PC-3 (cell line): ENCODE data around the gene TTC7B. TPM values are rescaled to one million over a fixed set of nuclear protein-coding genes. Genes with fewer than 3 reads are reported as not detected.

ENCODE experiments used
- ATAC-seq: fragments of 200-7000 bp; cut with Tn5 transposase; 2 replicates; pipeline ENCODE4 v1.9.1; 2020; ENCODE audit warnings: mild to moderate bottlenecking, moderate library complexity
- BruUV-seq: library from RNA; stranded (reverse); fragments of 400-500 nt; replicated peaks from 2 replicates; lab custom pipeline; 2021; lab: Mats Ljungman, UMichigan
- CTCF ChIA-PET: fragments of 300-600 bp; sonication (Branson Sonifier 250); formaldehyde crosslinking; loops from one replicate; lab custom pipeline; 2022; ENCODE audit warnings: antibody characterized with exemption; lab: Charles Lee
- POLR2A ChIA-PET: fragments of 300-600 bp; sonication (Branson Sonifier 250); formaldehyde crosslinking; loops from one replicate; lab custom pipeline; 2022; ENCODE audit warnings: antibody characterized with exemption; ENCODE audit not compliant: unreplicated experiment; lab: Charles Lee
- DNase-seq: peaks from one replicate; pipeline ENCODE4 v3.0.0-alpha.2; 2015
- H2AFZ ChIP-seq: fragments of 300-600 bp; sonication (generic); 2 replicates; pipeline ENCODE4 v1.6.0; 2016; ENCODE audit warnings: antibody characterized with exemption, low read length
- H3F3A ChIP-seq: fragments of 300-600 bp; sonication (generic); one replicate; pipeline ENCODE4 v1.6.0; 2017; ENCODE audit warnings: antibody characterized with exemption, low read length, control low read depth, mild to moderate bottlenecking; ENCODE audit not compliant: unreplicated experiment
- H3K27ac ChIP-seq: fragments of 300-600 bp; sonication (generic); 2 replicates; pipeline ENCODE4 v1.5.1; 2016; ENCODE audit warnings: mild to moderate bottlenecking, low read length
- H3K27me3 ChIP-seq: fragments of 300-600 bp; sonication (generic); 2 replicates; pipeline ENCODE4 v1.6.1; 2016; ENCODE audit warnings: low read length, mixed read lengths
- H3K36me3 ChIP-seq: fragments of 300-600 bp; sonication (generic); 2 replicates; pipeline ENCODE4 v1.6.1; 2016; ENCODE audit warnings: low read depth, mixed run types, low read length, mixed read lengths
- H3K4me1 ChIP-seq: fragments of 300-600 bp; sonication (generic); 2 replicates; pipeline ENCODE4 v1.5.1; 2016; ENCODE audit warnings: low read length; ENCODE audit not compliant: insufficient read depth
- H3K4me2 ChIP-seq: fragments of 300-600 bp; sonication (generic); 2 replicates; pipeline ENCODE4 v1.6.0; 2016; ENCODE audit warnings: low read length
- H3K4me3 ChIP-seq: fragments of 300-600 bp; sonication (generic); 2 replicates; pipeline ENCODE4 v1.5.1; 2016; ENCODE audit warnings: mild to moderate bottlenecking, low read length, mixed read lengths
- H3K79me2 ChIP-seq: fragments of 300-600 bp; sonication (generic); 2 replicates; pipeline ENCODE4 v1.6.1; 2017; ENCODE audit warnings: low read length, mixed read lengths
- H3K9ac ChIP-seq: fragments of 300-600 bp; sonication (generic); 2 replicates; pipeline ENCODE4 v1.6.0; 2016; ENCODE audit warnings: mild to moderate bottlenecking, low read length
- H3K9me2 ChIP-seq: fragments of 300-600 bp; sonication (generic); replicated peaks from 2 replicates; pipeline ENCODE4 v1.6.1; 2016; ENCODE audit warnings: mixed run types, low read length, mixed read lengths
- H3K9me3 ChIP-seq: fragments of 300-600 bp; sonication (generic); 2 replicates; pipeline ENCODE4 v1.6.1; 2016; ENCODE audit warnings: low read length, mixed read lengths
- H4K20me1 ChIP-seq: fragments of 300-600 bp; sonication (generic); 2 replicates; pipeline ENCODE4 v1.6.1; 2016; ENCODE audit warnings: low read length, mixed read lengths
- EZH2 ChIP-seq: fragments of 300-600 bp; sonication (generic); IDR thresholded peaks from one replicate; pipeline ENCODE4 v1.6.1; 2017; ENCODE audit warnings: antibody characterized with exemption, mild to moderate bottlenecking, low read length; ENCODE audit not compliant: unreplicated experiment
- EZH2phosphoT487 ChIP-seq: fragments of 300-600 bp; sonication (generic); IDR thresholded peaks from 2 replicates; pipeline ENCODE4 v1.6.1; 2018; ENCODE audit warnings: mild to moderate bottlenecking, antibody characterized with exemption, low read length, borderline replicate concordance
- intact Hi-C: fragments of 100-400 bp; cut with micrococcal nuclease; formaldehyde crosslinking; loops from 2 replicates; pipeline ENCODE4 v1.9.0; 2023
- total RNA-seq: library from RNA; depleted of rRNA; stranded (reverse); fragments of >200 nt; gene quantifications from 2 replicates; pipeline ENCODE4 v1.2.3, GENCODE V29; 2014
- TF ChIP-seq, protein P1 (sequence below): fragments of 300-600 bp; sonication (generic); conservative IDR thresholded peaks from 2 replicates; pipeline ENCODE4 v1.5.1; 2017; ENCODE audit warnings: antibody characterized with exemption, low read depth, mild to moderate bottlenecking, low read length

Gene TTC7B
- total RNA-seq, 1 experiment from 2014 or later: 45.6 TPM

- no peak for DNase-seq
- Histone ChIP-seq H3K9me3 (no peaks in the 10 kb centered on the region), H3K4me1 (peaks cover 10% of the 10 kb centered on the region), H3K36me3 (no peaks in the 10 kb centered on the region), H4K20me1 (no peaks in the 10 kb centered on the region), H3K4me3 (no peak overlapping the region), H3F3A (no peaks in the 10 kb centered on the region), H3K9me2 (no peaks in the 10 kb centered on the region), H3K27ac (no peak overlapping the region), H3K9ac (no peak overlapping the region), H2AFZ (no peak overlapping the region), H3K4me2 (no peak overlapping the region), H3K27me3 (no peaks in the 10 kb centered on the region), H3K79me2 (no peaks in the 10 kb centered on the region)
- POLR2A ChIA-PET: no interaction called here
- intact Hi-C loops: no loop called here
- TF ChIP-seq EZH2: no peak
- TF ChIP-seq, protein P1, sequence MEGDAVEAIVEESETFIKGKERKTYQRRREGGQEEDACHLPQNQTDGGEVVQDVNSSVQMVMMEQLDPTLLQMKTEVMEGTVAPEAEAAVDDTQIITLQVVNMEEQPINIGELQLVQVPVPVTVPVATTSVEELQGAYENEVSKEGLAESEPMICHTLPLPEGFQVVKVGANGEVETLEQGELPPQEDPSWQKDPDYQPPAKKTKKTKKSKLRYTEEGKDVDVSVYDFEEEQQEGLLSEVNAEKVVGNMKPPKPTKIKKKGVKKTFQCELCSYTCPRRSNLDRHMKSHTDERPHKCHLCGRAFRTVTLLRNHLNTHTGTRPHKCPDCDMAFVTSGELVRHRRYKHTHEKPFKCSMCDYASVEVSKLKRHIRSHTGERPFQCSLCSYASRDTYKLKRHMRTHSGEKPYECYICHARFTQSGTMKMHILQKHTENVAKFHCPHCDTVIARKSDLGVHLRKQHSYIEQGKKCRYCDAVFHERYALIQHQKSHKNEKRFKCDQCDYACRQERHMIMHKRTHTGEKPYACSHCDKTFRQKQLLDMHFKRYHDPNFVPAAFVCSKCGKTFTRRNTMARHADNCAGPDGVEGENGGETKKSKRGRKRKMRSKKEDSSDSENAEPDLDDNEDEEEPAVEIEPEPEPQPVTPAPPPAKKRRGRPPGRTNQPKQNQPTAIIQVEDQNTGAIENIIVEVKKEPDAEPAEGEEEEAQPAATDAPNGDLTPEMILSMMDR: no peak
- TF ChIP-seq EZH2phosphoT487: no peak
- no peak for ATAC-seq
- BruUV-seq: no TSS peak
- CTCF ChIA-PET: no interaction called here
Observed at GRCh38 chr14:90830931-90831701, 14.9 kb upstream of the TTC7B start.

GRCh38 chr14:90829677-90830076, 13.4 kb upstream of the TTC7B start:
- H3K79me2 ChIP-seq: no peaks in the 10 kb centered on the region
- ChIA-PET CTCF (interaction anchor here (0.6 kb wide), 1 partner anchor 34 kb away, joined by 3 read pairs; no protein-coding TSS in a partner anchor), POLR2A (no interaction called here)
- no peak overlapping the region for H2AFZ ChIP-seq
- ATAC-seq (no peak), DNase-seq (no peak)
- no peaks in the 10 kb centered on the region for H3K9me2 ChIP-seq
- no peak overlapping the region for H3K4me3 ChIP-seq
- H4K20me1 ChIP-seq: no peaks in the 10 kb centered on the region
- H3F3A ChIP-seq: no peaks in the 10 kb centered on the region
- peaks cover 10% of the 10 kb centered on the region for H3K4me1 ChIP-seq
- no peaks in the 10 kb centered on the region for H3K27me3 ChIP-seq
- H3K36me3 ChIP-seq: no peaks in the 10 kb centered on the region
- intact Hi-C loops: loop anchor here (5.0 to 10.0 kb wide), 2 partner anchors 72 to 445 kb away; no protein-coding TSS in a partner anchor
- H3K27ac ChIP-seq: no peak overlapping the region
- H3K4me2 ChIP-seq: no peak overlapping the region
- no peaks in the 10 kb centered on the region for H3K9me3 ChIP-seq
- no TSS peak for BruUV-seq
- TF ChIP-seq, protein P1: no peak
- TF ChIP-seq EZH2phosphoT487: no peak
- TF ChIP-seq EZH2: no peak
- H3K9ac ChIP-seq: no peak overlapping the region
